H9 (cell line): ENCODE results near the gene DGKG. TPM values are rescaled to one million over a fixed set of nuclear protein-coding genes. Genes with fewer than 3 reads are reported as not detected.

Experiments
- DNase-seq: peaks from one replicate; pipeline ENCODE4 v3.0.0-alpha.2; 2017
- H2AFZ ChIP-seq: one replicate; pipeline ENCODE4 v1.6.1; 2013; ENCODE audit warnings: mild to moderate bottlenecking, low read length, control low read depth, moderate library complexity
- H2AK5ac ChIP-seq: 2 replicates; pipeline ENCODE4 v1.6.1; 2013; ENCODE audit warnings: low read length, control low read depth, mixed read lengths; ENCODE audit not compliant: insufficient read length
- H2BK120ac ChIP-seq: one replicate; pipeline ENCODE4 v1.6.1; 2013; ENCODE audit warnings: low read depth, mild to moderate bottlenecking, low read length, control low read depth, inconsistent platforms; ENCODE audit not compliant: poor library complexity, severe bottlenecking
- H2BK12ac ChIP-seq: 2 replicates; pipeline ENCODE4 v1.6.1; 2013; ENCODE audit warnings: low read length, control low read depth, mixed read lengths, low read depth; ENCODE audit not compliant: insufficient read length
- H2BK15ac ChIP-seq: 2 replicates; pipeline ENCODE4 v1.6.1; 2013; ENCODE audit warnings: low read depth, low read length, control low read depth
- H2BK20ac ChIP-seq: one replicate; pipeline ENCODE4 v1.6.1; 2013; ENCODE audit warnings: low read depth, mild to moderate bottlenecking, low read length, control low read depth, inconsistent platforms; ENCODE audit not compliant: poor library complexity, severe bottlenecking
- H2BK5ac ChIP-seq: 2 replicates; pipeline ENCODE4 v1.6.1; 2013; ENCODE audit warnings: low read length, control low read depth, mixed read lengths; ENCODE audit not compliant: insufficient read length
- H3K14ac ChIP-seq: 2 replicates; pipeline ENCODE4 v1.6.1; 2013; ENCODE audit warnings: low read length, control low read depth; ENCODE audit not compliant: insufficient read depth
- H3K18ac ChIP-seq: 2 replicates; pipeline ENCODE4 v1.6.1; 2013; ENCODE audit warnings: low read depth, mild to moderate bottlenecking, mixed read lengths, low read length, control low read depth; ENCODE audit not compliant: insufficient read length
- H3K23ac ChIP-seq: 2 replicates; pipeline ENCODE4 v1.6.1; 2013; ENCODE audit warnings: low read length, control low read depth, mixed read lengths, low read depth; ENCODE audit not compliant: insufficient read length
- H3K23me2 ChIP-seq: 2 replicates; pipeline ENCODE4 v1.6.1; 2013; ENCODE audit warnings: low read depth, mild to moderate bottlenecking, mixed read lengths, low read length, control low read depth; ENCODE audit not compliant: insufficient read length, poor library complexity, severe bottlenecking
- H3K27ac ChIP-seq: 2 replicates; pipeline ENCODE4 v1.5.1; 2013; ENCODE audit warnings: low read length, control low read depth, mixed read lengths, low read depth; ENCODE audit not compliant: insufficient read length
- H3K27me3 ChIP-seq: 2 replicates; pipeline ENCODE4 v1.6.1; 2013; ENCODE audit warnings: low read length, control low read depth, inconsistent platforms; ENCODE audit not compliant: insufficient read depth
- H3K4ac ChIP-seq: 2 replicates; pipeline ENCODE4 v1.6.1; 2013; ENCODE audit warnings: low read depth, mild to moderate bottlenecking, control low read depth, inconsistent platforms, low read length, moderate library complexity
- H3K4me1 ChIP-seq: 2 replicates; pipeline ENCODE4 v1.6.1; 2013; ENCODE audit warnings: low read length, control low read depth, inconsistent platforms; ENCODE audit not compliant: insufficient read depth
- H3K4me2 ChIP-seq: 2 replicates; pipeline ENCODE4 v1.6.1; 2013; ENCODE audit warnings: low read length, control low read depth, mixed read lengths; ENCODE audit not compliant: insufficient read length, insufficient read depth
- H3K56ac ChIP-seq: 2 replicates; pipeline ENCODE4 v1.6.1; 2013; ENCODE audit warnings: low read depth, mild to moderate bottlenecking, mixed read lengths, low read length, control low read depth; ENCODE audit not compliant: insufficient read length
- H3K79me1 ChIP-seq: 2 replicates; pipeline ENCODE4 v1.6.1; 2013; ENCODE audit warnings: low read depth, mild to moderate bottlenecking, moderate library complexity, low read length, control low read depth, inconsistent platforms; ENCODE audit not compliant: insufficient read depth, poor library complexity, severe bottlenecking
- H3K79me2 ChIP-seq: 2 replicates; pipeline ENCODE4 v1.6.1; 2013; ENCODE audit warnings: low read length, control low read depth, inconsistent platforms; ENCODE audit not compliant: insufficient read depth
- H3K9ac ChIP-seq: 2 replicates; pipeline ENCODE4 v1.6.1; 2013; ENCODE audit warnings: low read length, control low read depth, mixed read lengths; ENCODE audit not compliant: insufficient read length; ENCODE audit errors: extremely low read depth
- H3K9me3 ChIP-seq: one replicate; pipeline ENCODE4 v1.6.1; 2013; ENCODE audit warnings: low read depth, low read length, inconsistent platforms; ENCODE audit not compliant: control insufficient read depth
- H3T11ph ChIP-seq: one replicate; pipeline ENCODE4 v1.6.1; 2013; ENCODE audit warnings: mild to moderate bottlenecking, low read length, control low read depth, inconsistent platforms
- H4K20me1 ChIP-seq: one replicate; pipeline ENCODE4 v1.6.1; 2013; ENCODE audit not compliant: control insufficient read depth, insufficient read length, insufficient read depth
- H4K5ac ChIP-seq: 2 replicates; pipeline ENCODE4 v1.6.1; 2013; ENCODE audit warnings: low read depth, mild to moderate bottlenecking, mixed read lengths, low read length, control low read depth; ENCODE audit not compliant: insufficient read length
- H4K8ac ChIP-seq: replicated peaks from 2 replicates; pipeline ENCODE4 v1.6.1; 2013; ENCODE audit warnings: low read length, control low read depth, mixed read lengths, low read depth; ENCODE audit not compliant: insufficient read length
- H4K91ac ChIP-seq: 2 replicates; pipeline ENCODE4 v1.6.1; 2013; ENCODE audit warnings: low read depth, mild to moderate bottlenecking, moderate library complexity, mixed read lengths, low read length, control low read depth; ENCODE audit not compliant: insufficient read length
- H3K27ac Mint-ChIP-seq, 3 experiments: 2 replicates in 2 of 3; 3 replicates in 1 of 3; pipeline ENCODE4 v1.8.0; 2020 to 2021; ENCODE audit warnings: mixed read lengths in 3 of 3, mild to moderate bottlenecking in 1 of 3, moderate library complexity in 1 of 3
- H3K27me3 Mint-ChIP-seq: 2 replicates; pipeline ENCODE4 v1.8.0; 2021; ENCODE audit warnings: low read depth, mild to moderate bottlenecking, moderate library complexity, mixed read lengths
- H3K36me3 Mint-ChIP-seq, 3 experiments: 2 replicates in 2 of 3; 3 replicates in 1 of 3; pipeline ENCODE4 v1.8.0; 2020 to 2021; ENCODE audit warnings: low read depth in 3 of 3, mixed read lengths in 3 of 3; ENCODE audit not compliant: insufficient read depth in 1 of 3
- H3K4me1 Mint-ChIP-seq, 2 experiments: 2 replicates each; pipeline ENCODE4 v1.8.0; 2020; ENCODE audit warnings: mixed read lengths in 2 of 2
- H3K4me3 Mint-ChIP-seq, 2 experiments: 2 replicates in 1 of 2; 3 replicates in 1 of 2; pipeline ENCODE4 v1.8.0; 2020 to 2021; ENCODE audit warnings: mild to moderate bottlenecking in 2 of 2, mixed read lengths in 2 of 2, moderate library complexity in 1 of 2
- H3K9me3 Mint-ChIP-seq, 2 experiments: 2 replicates in 1 of 2; 3 replicates in 1 of 2; pipeline ENCODE4 v1.8.0; 2020; ENCODE audit warnings: mild to moderate bottlenecking in 2 of 2, mixed read lengths in 2 of 2, moderate library complexity in 1 of 2
- CTCF ChIP-seq: fragments of 200-600 bp; sonication (generic); conservative IDR thresholded peaks from 3 replicates; pipeline ENCODE4 v1.8.0; 2021; ENCODE audit warnings: antibody characterized with exemption, mild to moderate bottlenecking
- WGBS: extraction: QIAGEN DNeasy Blood & Tissue Kit; methylation state at CpG from one replicate; pipeline ENCODE4 v1.1.7; 2013; ENCODE audit warnings: missing lambda C conversion rate, low lambda C conversion rate, mixed read lengths; ENCODE audit not compliant: insufficient read length; ENCODE audit errors: extremely low coverage; 5-methylcytosine and 5-hydroxymethylcytosine counted together
- total RNA-seq: library from RNA; stranded (reverse); gene quantifications from 2 replicates; pipeline ENCODE4 v1.2.1, GENCODE V29; 2021

Gene DGKG
- total RNA-seq, 1 experiment from 2014 or later: not detected

- Histone ChIP-seq H3K4me2 (no peak overlapping the region), H3K9me3 (no peaks in the 10 kb centered on the region), H3K23ac (no peak overlapping the region), H2BK20ac (no peak overlapping the region), H3K27me3 (no peaks in the 10 kb centered on the region), H3K56ac (no peak overlapping the region), H4K91ac (no peak overlapping the region), H3K27ac (no peak overlapping the region), H4K20me1 (no peaks in the 10 kb centered on the region), H3K79me1 (no peaks in the 10 kb centered on the region), H3K18ac (no peak overlapping the region), H4K5ac (no peak overlapping the region), H3T11ph (no peak overlapping the region), H2BK15ac (no peak overlapping the region), H2AK5ac (no peak overlapping the region), H3K4me1 (no peaks in the 10 kb centered on the region), H4K8ac (no peak overlapping the region), H2AFZ (no peak overlapping the region), H3K14ac (no peak overlapping the region), H3K9ac (no peak overlapping the region), H2BK12ac (no peak overlapping the region), H2BK5ac (no peak overlapping the region), H3K23me2 (no peaks in the 10 kb centered on the region), H3K79me2 (no peaks in the 10 kb centered on the region), H3K4ac (no peak overlapping the region), H2BK120ac (no peak overlapping the region)
- no peak for TF ChIP-seq CTCF
- H3K9me3 Mint-ChIP-seq: peaks cover 0 to 3% of the 10 kb centered on the region in 2 experiments; a peak in 2 of 5 replicates
- peaks cover 10% of the 10 kb centered on the region for H3K27me3 Mint-ChIP-seq
- H3K4me1 Mint-ChIP-seq: no peaks in the 10 kb centered on the region
- WGBS: no CpG with 5 or more reads among the region's 4 CpGs
- H3K36me3 Mint-ChIP-seq: no peaks in the 10 kb centered on the region
- DNase-seq: no peak
- H3K4me3 Mint-ChIP-seq: no peak overlapping the region
- H3K27ac Mint-ChIP-seq: no peak overlapping the region
Observed at GRCh38 chr3:186339180-186339918, 22.7 kb downstream of the DGKG start.
